ENCODE data around the gene MGST2. TPM values are rescaled to one million over a fixed set of nuclear protein-coding genes. Genes with fewer than 3 reads are reported as not detected.

Gene MGST2
- total RNA-seq, 1 experiment from 2014 or later, result 27.5 TPM

DNA sequence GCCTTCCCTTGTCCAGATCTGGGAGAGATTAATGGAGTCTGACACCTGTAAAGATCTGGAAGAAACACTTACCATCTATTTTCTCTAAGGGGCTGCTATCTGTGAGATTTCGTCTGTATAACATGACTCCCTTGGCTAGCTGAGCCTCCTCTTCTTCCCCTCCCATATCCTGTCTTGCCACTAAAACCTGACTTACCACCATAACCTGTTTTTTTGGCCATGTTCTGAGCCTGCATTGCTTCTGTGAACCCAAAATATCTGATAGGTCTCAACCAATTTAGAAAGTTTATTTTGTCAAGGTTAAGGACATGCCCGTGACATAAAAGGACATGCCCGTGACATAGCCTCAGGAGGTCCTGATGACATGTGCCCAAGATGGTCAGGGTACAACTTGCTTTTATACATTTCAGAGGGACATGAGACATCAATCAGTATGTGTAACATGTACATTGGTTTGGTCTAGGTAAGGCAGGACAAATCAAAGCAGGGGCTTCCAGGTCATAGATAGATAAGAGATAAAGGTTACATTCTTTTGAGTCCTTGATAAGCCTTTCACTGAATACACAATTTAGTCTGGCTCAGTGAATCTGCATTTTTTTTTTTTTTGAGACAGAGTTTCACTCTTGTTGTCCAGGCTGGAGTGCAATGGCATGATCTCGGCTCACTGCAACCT, 11.4 kb downstream of the MGST2 start:
- CTCF ChIA-PET, result interaction anchor here (0.7 to 0.8 kb wide), 2 partner anchors 25 to 29 kb away, joined by 3 to 5 read pairs; no protein-coding TSS in a partner anchor
- H3K4me3 Mint-ChIP-seq (ENCODE audit: unreplicated experiment), result no peak overlapping the region

DNA sequence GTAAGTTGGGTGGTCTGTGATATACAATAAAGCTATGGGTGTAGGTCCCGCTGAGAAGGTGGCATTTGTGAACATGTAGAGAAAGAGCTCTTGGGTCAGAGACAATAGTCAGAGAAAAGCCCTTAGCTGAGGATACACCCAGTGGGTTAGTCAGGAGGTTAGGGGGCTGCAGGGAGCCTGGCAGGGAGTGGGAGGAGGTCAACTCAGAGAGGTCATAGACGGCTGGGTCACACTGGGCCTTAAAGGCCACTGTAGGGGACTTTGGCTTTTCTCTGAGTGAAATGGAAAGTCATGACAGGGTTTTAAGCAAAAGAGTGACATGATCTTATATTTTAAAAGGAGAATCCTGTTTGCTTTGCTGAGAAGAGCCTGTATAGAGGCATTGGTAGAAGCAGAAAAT, 16.7 kb downstream of the MGST2 start:
- CTCF ChIA-PET, result interaction anchor here (0.6 to 1.9 kb wide), 5 partner anchors 10 to 58 kb away, joined by 3 to 11 read pairs (median 5); no protein-coding TSS in a partner anchor
- H3K4me3 Mint-ChIP-seq (ENCODE audit: unreplicated experiment), result peak overlapping the region; percentile 22
- DNase-seq (ENCODE audit: unreplicated experiment), result no peak
- H3K27me3 Mint-ChIP-seq (ENCODE audit: insufficient read depth, unreplicated experiment), result no peaks in the 10 kb centered on the region
- H3K4me1 Mint-ChIP-seq (ENCODE audit: insufficient read depth, unreplicated experiment), result peaks cover 23% of the 10 kb centered on the region
- TF ChIP-seq, protein P1, sequence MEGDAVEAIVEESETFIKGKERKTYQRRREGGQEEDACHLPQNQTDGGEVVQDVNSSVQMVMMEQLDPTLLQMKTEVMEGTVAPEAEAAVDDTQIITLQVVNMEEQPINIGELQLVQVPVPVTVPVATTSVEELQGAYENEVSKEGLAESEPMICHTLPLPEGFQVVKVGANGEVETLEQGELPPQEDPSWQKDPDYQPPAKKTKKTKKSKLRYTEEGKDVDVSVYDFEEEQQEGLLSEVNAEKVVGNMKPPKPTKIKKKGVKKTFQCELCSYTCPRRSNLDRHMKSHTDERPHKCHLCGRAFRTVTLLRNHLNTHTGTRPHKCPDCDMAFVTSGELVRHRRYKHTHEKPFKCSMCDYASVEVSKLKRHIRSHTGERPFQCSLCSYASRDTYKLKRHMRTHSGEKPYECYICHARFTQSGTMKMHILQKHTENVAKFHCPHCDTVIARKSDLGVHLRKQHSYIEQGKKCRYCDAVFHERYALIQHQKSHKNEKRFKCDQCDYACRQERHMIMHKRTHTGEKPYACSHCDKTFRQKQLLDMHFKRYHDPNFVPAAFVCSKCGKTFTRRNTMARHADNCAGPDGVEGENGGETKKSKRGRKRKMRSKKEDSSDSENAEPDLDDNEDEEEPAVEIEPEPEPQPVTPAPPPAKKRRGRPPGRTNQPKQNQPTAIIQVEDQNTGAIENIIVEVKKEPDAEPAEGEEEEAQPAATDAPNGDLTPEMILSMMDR (IDR thresholded peaks at IDR 0.05; ENCODE audit: unreplicated experiment), result no peak
- POLR2A ChIA-PET, result interaction anchor here (0.6 to 2.8 kb wide), 4 partner anchors 16 to 471 kb away, joined by 3 to 17 read pairs (median 6); partner anchors contain the start of genes MAML3 and MGST2
- intact Hi-C loops (cut with micrococcal nuclease), result no loop called here
- no TSS peak for BruUV-seq (replicated peaks)
- peaks cover 53% of the 10 kb centered on the region for H3K36me3 Mint-ChIP-seq (ENCODE audit: insufficient read depth, unreplicated experiment)
- H3K9me3 Mint-ChIP-seq (ENCODE audit: unreplicated experiment), result no peaks in the 10 kb centered on the region
- H3K27ac Mint-ChIP-seq (ENCODE audit: low read depth, unreplicated experiment), result peak overlapping the region; percentile 29

More for the DNA sequence above, 11.4 kb downstream of the MGST2 start:
- BruUV-seq (replicated peaks), result no TSS peak
- TF ChIP-seq, protein P1 (IDR thresholded peaks at IDR 0.05; ENCODE audit: unreplicated experiment), result no peak
- Mint-ChIP-seq H3K27me3 (ENCODE audit: insufficient read depth, unreplicated experiment) (no peaks in the 10 kb centered on the region), H3K4me1 (ENCODE audit: insufficient read depth, unreplicated experiment) (peaks cover 16% of the 10 kb centered on the region), H3K27ac (ENCODE audit: low read depth, unreplicated experiment) (no peak overlapping the region), H3K36me3 (ENCODE audit: insufficient read depth, unreplicated experiment) (peaks cover 41% of the 10 kb centered on the region), H3K9me3 (ENCODE audit: unreplicated experiment) (no peaks in the 10 kb centered on the region)
- POLR2A ChIA-PET, result interaction anchor here (0.7 kb wide), 1 partner anchor 60 kb away, joined by 3 read pairs; no protein-coding TSS in a partner anchor
- intact Hi-C loops (cut with micrococcal nuclease), result no loop called here
- no peak for DNase-seq (ENCODE audit: unreplicated experiment)

DNA sequence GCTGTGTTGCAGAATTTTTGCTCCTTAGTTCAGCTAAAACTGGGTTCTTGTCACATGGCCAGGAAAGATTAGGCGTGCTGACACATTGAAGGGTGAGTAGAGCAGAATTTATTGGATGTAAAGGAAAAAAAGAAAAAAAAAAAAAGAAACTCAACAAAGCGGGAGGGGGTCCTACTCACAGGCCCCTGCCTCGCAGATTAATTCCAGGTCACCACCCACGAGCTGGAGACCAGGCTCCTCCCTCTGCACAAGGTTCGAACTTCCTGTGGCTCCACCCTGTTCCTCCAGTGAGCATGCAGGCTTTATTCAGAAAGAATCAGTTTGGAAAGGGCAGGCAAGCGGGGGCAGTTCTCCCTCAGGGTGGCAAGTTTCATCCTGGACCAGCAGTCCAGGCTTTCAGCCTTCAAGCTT, 17.1 kb downstream of the MGST2 start:
- CTCF ChIA-PET, result interaction anchor here (0.6 to 1.9 kb wide), 8 partner anchors 11 to 616 kb away, joined by 3 to 11 read pairs (median 4); no protein-coding TSS in a partner anchor
- TSS peak; percentile 71 for BruUV-seq (replicated peaks)
- H3K27ac Mint-ChIP-seq (ENCODE audit: low read depth, unreplicated experiment), result peak overlapping the region; percentile 29

DNA sequence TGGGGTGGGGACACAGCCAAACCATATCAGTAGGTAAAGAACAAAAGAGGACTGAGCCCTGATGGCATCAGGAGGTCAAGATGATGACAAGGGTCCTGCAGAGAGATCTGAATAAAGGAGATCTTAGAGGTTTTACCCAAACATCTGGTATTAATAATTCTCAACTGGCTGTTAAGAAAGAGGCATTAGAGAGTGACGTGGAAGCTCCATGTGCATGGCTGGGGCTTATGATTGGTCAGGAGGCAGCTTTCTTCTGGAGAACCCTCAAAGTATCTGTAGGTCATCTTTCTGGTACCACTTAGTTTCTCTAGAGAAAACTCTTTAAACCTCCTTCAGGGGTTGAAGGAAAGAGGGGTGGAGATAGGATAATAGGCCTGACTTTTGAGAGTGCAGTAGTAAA, 18.7 kb downstream of the MGST2 start:
- ChIA-PET POLR2A (interaction anchor here (2.8 kb wide), 1 partner anchor 18 kb away, joined by 17 read pairs; the partner anchor contains the start of gene MGST2), CTCF (interaction anchor here (1.1 to 1.2 kb wide), 2 partner anchors 10 to 18 kb away, joined by 3 read pairs; no protein-coding TSS in a partner anchor)
- H3K9me3 Mint-ChIP-seq (ENCODE audit: unreplicated experiment), result no peaks in the 10 kb centered on the region
- H3K27me3 Mint-ChIP-seq (ENCODE audit: insufficient read depth, unreplicated experiment), result no peaks in the 10 kb centered on the region
- peaks cover 23% of the 10 kb centered on the region for H3K4me1 Mint-ChIP-seq (ENCODE audit: insufficient read depth, unreplicated experiment)
- BruUV-seq (replicated peaks), result no TSS peak
- peaks cover 44% of the 10 kb centered on the region for H3K36me3 Mint-ChIP-seq (ENCODE audit: insufficient read depth, unreplicated experiment)
- TF ChIP-seq, protein P1 (IDR thresholded peaks at IDR 0.05; ENCODE audit: unreplicated experiment), result no peak
- H3K27ac Mint-ChIP-seq (ENCODE audit: low read depth, unreplicated experiment), result no peak overlapping the region
- no peak for DNase-seq (ENCODE audit: unreplicated experiment)
- intact Hi-C loops (cut with micrococcal nuclease), result no loop called here
- H3K4me3 Mint-ChIP-seq (ENCODE audit: unreplicated experiment), result no peak overlapping the region

More for the DNA sequence above, 17.1 kb downstream of the MGST2 start:
- DNase-seq (ENCODE audit: unreplicated experiment), result no peak
- Mint-ChIP-seq H3K4me1 (ENCODE audit: insufficient read depth, unreplicated experiment) (peaks cover 23% of the 10 kb centered on the region), H3K36me3 (ENCODE audit: insufficient read depth, unreplicated experiment) (peaks cover 52% of the 10 kb centered on the region), H3K27me3 (ENCODE audit: insufficient read depth, unreplicated experiment) (no peaks in the 10 kb centered on the region), H3K4me3 (ENCODE audit: unreplicated experiment) (peak overlapping the region; percentile 22), H3K9me3 (ENCODE audit: unreplicated experiment) (no peaks in the 10 kb centered on the region)
- intact Hi-C loops (cut with micrococcal nuclease), result no loop called here
- POLR2A ChIA-PET, result interaction anchor here (1.0 to 2.8 kb wide), 3 partner anchors 13 to 24 kb away, joined by 4 to 17 read pairs (median 8); partner anchors contain the start of gene MGST2
- TF ChIP-seq, protein P1 (IDR thresholded peaks at IDR 0.05; ENCODE audit: unreplicated experiment), result no peak
